Aorta (tissue), 5 donors: ENCODE results near the gene HSPA5. TPM values are rescaled to one million over a fixed set of nuclear protein-coding genes. Genes with fewer than 3 reads are reported as not detected.

Experiments
- ATAC-seq: fragments of 200-7000 bp; cut with Tn5 transposase; one replicate; pipeline ENCODE4 v1.9.1; 2022; ENCODE audit warnings: moderate library complexity; ENCODE audit not compliant: low FRiP score
- DNase-seq, 2 donors: peaks; one replicate each; pipeline ENCODE4 v3.0.0-alpha.2; 2020
- H3K27ac ChIP-seq, 2 donors: one replicate each; pipeline ENCODE4 v1.5.1; 2013; ENCODE audit warnings: low read length in 2 of 2, mild to moderate bottlenecking in 2 of 2, moderate library complexity in 2 of 2, control low read depth in 1 of 2, inconsistent platforms in 1 of 2, low read depth in 1 of 2
- H3K27me3 ChIP-seq, 2 donors: one replicate each; pipeline ENCODE4 v1.6.1; 2013; ENCODE audit warnings: control low read depth in 1 of 2, low read length in 1 of 2, mild to moderate bottlenecking in 1 of 2, moderate library complexity in 1 of 2; ENCODE audit not compliant: insufficient read depth in 2 of 2, control insufficient read depth in 1 of 2
- H3K36me3 ChIP-seq, 2 donors: one replicate each; pipeline ENCODE4 v1.6.1; 2013; ENCODE audit warnings: control low read depth in 1 of 2, low read length in 1 of 2, mild to moderate bottlenecking in 1 of 2; ENCODE audit not compliant: insufficient read depth in 2 of 2, control insufficient read depth in 1 of 2
- H3K4me1 ChIP-seq, 2 donors: one replicate each; pipeline ENCODE4 v1.6.1; 2013; ENCODE audit warnings: low read length in 2 of 2, control low read depth in 1 of 2, mild to moderate bottlenecking in 1 of 2, moderate library complexity in 1 of 2; ENCODE audit not compliant: insufficient read depth in 2 of 2, control insufficient read depth in 1 of 2
- H3K4me3 ChIP-seq, 2 donors: one replicate each; pipeline ENCODE4 v1.5.1; 2013; ENCODE audit warnings: low read length in 2 of 2, control low read depth in 1 of 2, mild to moderate bottlenecking in 1 of 2
- H3K9me3 ChIP-seq: one replicate; pipeline ENCODE4 v1.6.1; 2013; ENCODE audit warnings: mild to moderate bottlenecking, low read length; ENCODE audit not compliant: control insufficient read depth
- WGBS, 2 donors: extraction: QIAGEN DNeasy Blood & Tissue Kit; methylation state at CpG; one replicate each; pipeline ENCODE4 v1.1.7; 2013; 5-methylcytosine and 5-hydroxymethylcytosine counted together
- intact Hi-C, 2 donors: fragments of 100-400 bp; cut with DNase I; formaldehyde crosslinking; loops; one replicate each; pipeline versions ENCODE4 v1.14.2 to v1.15.0; 2022
- polyA plus RNA-seq, 2 donors: library from polyadenylated mRNA; stranded (reverse); fragments of 200-250 nt; gene quantifications; one replicate each; pipeline ENCODE4 v1.2.3, GENCODE V29; 2013
- total RNA-seq, 2 donors: library from RNA; stranded (reverse); fragmentation: NEBNext Ultra II Directional; extraction: Animal tissue kit (Norgen Biotek cat#: 25700); gene quantifications; one replicate each; pipeline ENCODE4 v1.2.1, GENCODE V29; 2021
- donor health status: healthy with polysubstance abuse.
- donor health status: Bipolar disorder and iron deficiency.
- donor health status: DM: no; HTN: no; CAD: no.
- donor health status: DM: no; HTN: no; CAD: no.
- donor health status: DM: yes; HTN: yes; CAD: no.

The HSPA5 gene
- total and polyA plus RNA-seq, 4 donors: 87.9 to 260 (median 147) TPM

GRCh38 chr9:125189361-125190289, 51.5 kb downstream of the HSPA5 start, which contains the start of gene PPP6C:
Gene PPP6C (minus strand): TSS chr9:125189803. CDS start chr9:125189718, 85 bp downstream.
- ATAC-seq: peak; percentile 99
- Histone ChIP-seq H3K4me3 (peak within 1 kb of the TSS; percentile 81 to 84), H3K27me3 (no peaks in the 10 kb centered on the region), H3K27ac (peak within 1 kb of the TSS; percentile 84 to 90), H3K9me3 (no peaks in the 10 kb centered on the region), H3K36me3 (no peaks in the 10 kb centered on the region), H3K4me1 (no peaks in the 10 kb centered on the region)
- WGBS, 2 donors: 0% methylated on average over 72 to 82 of the region's 82 CpGs
- DNase-seq: peak; percentile 99 to 100
- intact Hi-C loops: loop anchor here in 1 of 2 donors (2.0 to 10.0 kb wide), 2 partner anchors 23 to 45 kb away; partner anchors contain the start of gene SCAI

GRCh38 chr9:125189011-125189360, 52.2 kb downstream of the HSPA5 start:
- ATAC-seq (peak; percentile 21), DNase-seq (peak; percentile 66 to 82)
- WGBS, 2 donors: 0% methylated on average over 24 to 26 of the region's 26 CpGs
- intact Hi-C loops: loop anchor here in 1 of 2 donors (2.0 kb wide), 1 partner anchor 22 kb away; no protein-coding TSS in a partner anchor
- Histone ChIP-seq H3K27ac (peak overlapping the region; percentile 70 to 90), H3K4me1 (peaks cover 0 to under 1% of the 10 kb centered on the region in 2 donors), H3K27me3 (no peaks in the 10 kb centered on the region), H3K36me3 (no peaks in the 10 kb centered on the region), H3K9me3 (no peaks in the 10 kb centered on the region), H3K4me3 (peak overlapping the region; percentile 81 to 84)

Other genes with a start within 250 kb of the HSPA5 start
- 10 to 100 TPM in 1 of 2 donors, 1 to 10 TPM in 1; 7.9 to 13.9 TPM for gene SCAI, start 97.8 kb downstream of the HSPA5 start, total RNA-seq
- gene SCAI, start 97.8 kb downstream of the HSPA5 start, polyA plus RNA-seq: 1 to 10 TPM in 1 of 2 donors, under 1 TPM in 1; 0.50 to 3.1 TPM
- 10 to 100 TPM; 36.0 to 47.0 TPM for gene PPP6C, start 51.5 kb downstream of the HSPA5 start, total RNA-seq
- gene PPP6C, start 51.5 kb downstream of the HSPA5 start, polyA plus RNA-seq: 10 to 100 TPM; 22.5 to 26.9 TPM
- gene RABEPK, start 40.8 kb downstream of the HSPA5 start, total RNA-seq: 10 to 100 TPM; 14.3 to 15.4 TPM
- gene RABEPK, start 40.8 kb downstream of the HSPA5 start, polyA plus RNA-seq: 10 to 100 TPM; 12.9 to 30.4 TPM
- 10 to 100 TPM; 61.5 to 67.7 TPM for gene GAPVD1, start 20.5 kb upstream of the HSPA5 start, total RNA-seq
- 10 to 100 TPM in 1 of 2 donors, 1 to 10 TPM in 1; 6.5 to 10.3 TPM for gene GAPVD1, start 20.5 kb upstream of the HSPA5 start, polyA plus RNA-seq